Measurements from ENCODE around the gene HSPH1. TPM values are rescaled to one million over a fixed set of nuclear protein-coding genes. Genes with fewer than 3 reads are reported as not detected.

Gene HSPH1
- total RNA-seq, 3 donors from 2014 or later, result 36.3 to 109 (median 53.1) TPM

DNA sequence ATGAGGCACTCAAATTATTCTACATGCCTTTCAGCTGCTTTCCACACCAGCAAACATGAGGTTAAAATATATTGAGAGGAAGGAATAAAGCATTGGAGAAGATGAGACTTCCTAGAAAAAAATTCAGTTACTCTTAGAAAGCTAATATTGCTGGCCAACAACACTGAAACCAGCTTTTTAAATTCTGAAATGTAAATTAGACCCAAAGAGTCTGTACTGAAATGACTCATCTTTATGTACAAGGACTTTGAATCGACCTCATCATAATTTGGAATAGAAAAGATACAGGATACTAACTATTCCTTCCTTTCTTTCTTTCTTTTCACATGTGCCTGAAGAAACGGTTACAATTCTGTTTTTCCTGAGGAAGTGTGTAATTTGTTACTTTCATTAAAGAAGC, 6.5 kb upstream of the HSPH1 start:
- Histone ChIP-seq H3K9me3 (no peaks in the 10 kb centered on the region), H3K4me1 (no peaks in the 10 kb centered on the region), H3K36me3 (no peaks in the 10 kb centered on the region), H3K27me3 (no peaks in the 10 kb centered on the region), H3K4me3 (no peak overlapping the region), H3K27ac (no peak overlapping the region)
- no peak for DNase-seq (ENCODE audit: low spot score in 2 of 2)
- intact Hi-C loops (cut with DNase I; ENCODE audit: low total_unique reads), result no loop called here
- no peak for TF ChIP-seq CTCF (IDR thresholded peaks at IDR 0.05)
- TF ChIP-seq POLR2AphosphoS5 (IDR thresholded peaks at IDR 0.05), result no peak

GRCh38 chr13:31167490-31167889, 5.8 kb upstream of the HSPH1 start:
- H3K4me3 ChIP-seq, result no peak overlapping the region
- H3K27me3 ChIP-seq, result no peaks in the 10 kb centered on the region
- H3K4me1 ChIP-seq, result no peaks in the 10 kb centered on the region
- no peaks in the 10 kb centered on the region for H3K36me3 ChIP-seq
- DNase-seq (ENCODE audit: low spot score in 2 of 2), result no peak
- H3K27ac ChIP-seq, result no peak overlapping the region
- TF ChIP-seq POLR2AphosphoS5 (IDR thresholded peaks at IDR 0.05), result no peak
- TF ChIP-seq CTCF (IDR thresholded peaks at IDR 0.05), result no peak
- TF ChIP-seq POLR2A (IDR thresholded peaks at IDR 0.05), result no peak
- intact Hi-C loops (cut with DNase I; ENCODE audit: low total_unique reads), result no loop called here
- no peaks in the 10 kb centered on the region for H3K9me3 ChIP-seq

GRCh38 chr13:31166591-31166990, 4.9 kb upstream of the HSPH1 start:
- no peaks in the 10 kb centered on the region for H3K27me3 ChIP-seq
- no peaks in the 10 kb centered on the region for H3K4me1 ChIP-seq
- H3K9me3 ChIP-seq, result no peaks in the 10 kb centered on the region
- intact Hi-C loops (cut with DNase I; ENCODE audit: low total_unique reads), result no loop called here
- no peak for DNase-seq (ENCODE audit: low spot score in 2 of 2)
- no peak overlapping the region for H3K27ac ChIP-seq
- H3K4me3 ChIP-seq, result no peak overlapping the region
- no peak for TF ChIP-seq POLR2AphosphoS5 (IDR thresholded peaks at IDR 0.05)
- no peak for TF ChIP-seq POLR2A (IDR thresholded peaks at IDR 0.05)
- TF ChIP-seq CTCF (IDR thresholded peaks at IDR 0.05), result no peak
- H3K36me3 ChIP-seq, result no peaks in the 10 kb centered on the region

DNA sequence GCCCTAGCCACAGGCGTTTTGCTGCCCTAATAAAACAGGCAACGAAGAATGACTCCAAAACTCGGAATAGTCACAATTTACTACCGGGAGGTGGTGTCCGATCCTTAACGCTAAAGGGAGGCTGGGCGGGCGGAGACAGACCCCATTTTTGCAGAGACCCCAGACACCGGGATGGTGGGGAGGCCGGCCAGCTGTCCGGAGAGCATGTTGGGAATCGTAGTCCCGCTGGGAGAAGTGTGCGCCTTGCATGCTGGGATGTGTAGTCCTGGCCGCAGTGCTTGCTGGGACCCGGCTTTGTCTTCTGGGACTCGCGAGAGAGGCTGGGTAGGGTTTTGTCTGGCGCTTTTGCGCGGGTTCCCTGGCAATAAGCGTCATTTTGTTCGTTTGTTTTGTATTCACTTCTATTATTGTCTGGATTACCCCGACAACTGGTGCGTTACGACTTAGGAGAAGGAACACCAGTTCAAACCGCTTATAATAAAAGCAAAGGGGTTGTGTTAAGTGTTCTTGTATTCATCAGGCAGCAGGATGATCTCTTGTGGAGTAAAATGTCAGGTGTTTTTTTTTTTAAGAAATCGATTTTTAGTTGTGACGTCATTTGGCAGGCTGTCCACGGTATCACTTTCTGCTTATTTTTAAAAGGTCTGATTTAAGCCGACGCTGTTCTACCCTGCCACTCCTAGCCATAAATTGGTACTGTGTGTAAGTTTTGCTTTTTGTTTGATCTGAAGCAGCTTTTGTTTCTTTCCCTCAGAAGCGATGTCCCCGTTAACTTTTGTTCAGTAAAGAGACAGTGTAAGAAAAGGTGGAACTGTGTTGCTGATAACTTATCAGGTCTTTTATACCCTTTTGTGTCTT, 676 bp upstream of the HSPH1 start:
- Histone ChIP-seq H3K9me3 (no peaks in the 10 kb centered on the region), H3K27me3 (no peaks in the 10 kb centered on the region), H3K4me1 (peaks cover 0 to 6% of the 10 kb centered on the region in 2 donors), H3K27ac (peak overlapping the region; percentile 83 to 90), H3K4me3 (peak overlapping the region; percentile 71 to 91 (median 73)), H3K36me3 (no peaks in the 10 kb centered on the region)
- intact Hi-C loops (cut with DNase I; ENCODE audit: low total_unique reads), result no loop called here
- DNase-seq (ENCODE audit: low spot score in 2 of 2), result peak; percentile 91 to 97
- TF ChIP-seq CTCF (IDR thresholded peaks at IDR 0.05), result no peak
- peak; percentile 65 to 75 (median 68) for TF ChIP-seq POLR2AphosphoS5 (IDR thresholded peaks at IDR 0.05)
- TF ChIP-seq POLR2A (IDR thresholded peaks at IDR 0.05), result no peak

DNA sequence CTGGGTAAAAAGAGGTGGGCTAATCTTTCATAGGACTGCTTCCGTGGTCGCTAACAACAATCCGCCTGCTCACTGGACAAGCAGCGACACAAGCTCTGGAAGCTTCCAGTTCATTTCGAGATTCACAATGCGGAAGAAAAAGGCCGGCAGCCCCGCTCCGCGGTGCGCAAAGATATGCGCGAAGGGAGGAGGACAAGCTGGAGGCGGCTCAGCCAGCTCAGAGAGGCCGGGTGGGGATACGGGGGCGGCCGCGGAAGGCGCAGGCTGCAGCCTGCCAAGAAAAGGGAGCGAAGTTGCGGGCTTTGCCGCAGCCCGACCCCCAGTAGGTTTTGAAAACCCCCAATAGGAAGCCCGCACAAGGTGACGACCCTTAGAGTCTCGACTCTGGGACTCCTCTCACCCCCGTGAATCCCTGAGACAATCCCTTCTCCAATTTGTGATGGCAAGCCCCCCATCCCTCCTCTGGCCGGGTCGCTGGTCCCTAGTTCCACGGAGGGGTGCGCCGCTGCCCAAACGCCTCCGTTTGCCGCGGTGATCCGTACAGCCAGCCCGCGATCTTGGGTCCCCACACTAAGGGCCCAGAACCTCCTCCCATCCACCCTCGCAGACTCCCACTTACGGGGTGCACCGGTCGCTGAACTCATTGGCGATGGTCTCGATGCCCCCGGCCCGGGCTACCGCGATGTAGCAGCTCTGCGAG, 697 bp downstream of the HSPH1 start:
- H3K27ac ChIP-seq, result peak overlapping the region; percentile 90 to 97
- no peaks in the 10 kb centered on the region for H3K27me3 ChIP-seq
- H3K4me1 ChIP-seq, result peaks cover 0 to 6% of the 10 kb centered on the region in 2 donors
- H3K36me3 ChIP-seq, result peaks cover 5% of the 10 kb centered on the region
- peak overlapping the region; percentile 71 to 91 (median 73) for H3K4me3 ChIP-seq
- no peaks in the 10 kb centered on the region for H3K9me3 ChIP-seq
- DNase-seq (ENCODE audit: low spot score in 2 of 2), result peak in 1 of 2 donors; percentile 30
- no peak for TF ChIP-seq POLR2A (IDR thresholded peaks at IDR 0.05)
- TF ChIP-seq POLR2AphosphoS5 (IDR thresholded peaks at IDR 0.05), result peak in 1 of 3 donors; percentile 44
- TF ChIP-seq CTCF (IDR thresholded peaks at IDR 0.05), result no peak
- intact Hi-C loops (cut with DNase I; ENCODE audit: low total_unique reads), result no loop called here

All from breast epithelium (tissue), 4 donors.